ENCODE results near the gene TTLL5.

GRCh38 chr14:75842551-75842950 lies 181.5 kb downstream of the TTLL5 start:
- TF ChIP-seq LEF1 (IDR thresholded peaks at IDR 0.05) = no peak; the same call in 1 of the 2 replicates
- no peak for TF ChIP-seq ZBTB33 (CRISPR knock-in tag; IDR thresholded peaks at IDR 0.05)
- no peak for TF ChIP-seq ELK1 (CRISPR knock-in tag; IDR thresholded peaks at IDR 0.05)
